ENCODE data around the gene ARHGEF37.

GRCh38 chr5:149546974-149547373 is 34.3 kb upstream of the ARHGEF37 start:
- no peak for TF ChIP-seq KAT7 (CRISPR knock-in tag; IDR thresholded peaks at IDR 0.05; ENCODE audit: borderline replicate concordance)
- no peak for TF ChIP-seq PATZ1 (CRISPR knock-in tag; IDR thresholded peaks at IDR 0.05; ENCODE audit: borderline replicate concordance)
- TF ChIP-seq NFE2 (IDR thresholded peaks at IDR 0.05; ENCODE audit: low read depth): no peak

Measured in K562 (cell line).